HG02884 (cell line): ENCODE results near the gene GNAQ.
"Not testable (repeated sequence)": the region's sequence is repeated elsewhere in the genome, so short reads cannot be mapped to it uniquely, and the experiment has no call there.

Experiments used
- ATAC-seq: cut with Tn5 transposase; IDR thresholded peaks from one replicate; pipeline ENCODE4 v1.9.1; 2021; ENCODE audit warnings: mild to moderate bottlenecking, moderate library complexity; ENCODE audit not compliant: unreplicated experiment

GNAQ gene

GRCh38 chr9:77800924-77801551, 230.6 kb downstream of the GNAQ start:
- no peak for ATAC-seq

- no peak for ATAC-seq
Observed at GRCh38 chr9:77798140-77798539, 233.5 kb downstream of the GNAQ start.

GRCh38 chr9:77794985-77795384, 236.6 kb downstream of the GNAQ start:
- no peak for ATAC-seq

GRCh38 chr9:77793849-77794248, 237.8 kb downstream of the GNAQ start:
- no peak for ATAC-seq

GRCh38 chr9:77789891-77790290, 241.7 kb downstream of the GNAQ start:
- ATAC-seq = no peak

GRCh38 chr9:77785341-77785740, 246.3 kb downstream of the GNAQ start:
- ATAC-seq = no peak

GRCh38 chr9:77783518-77783917, 248.1 kb downstream of the GNAQ start:
- ATAC-seq = no peak

- no peak for ATAC-seq
Observed at GRCh38 chr9:77779010-77779409, 252.6 kb downstream of the GNAQ start.

GRCh38 chr9:77773381-77773780, 258.2 kb downstream of the GNAQ start:
- ATAC-seq = no peak

- no peak for ATAC-seq
Observed at GRCh38 chr9:77772646-77773045, 259.0 kb downstream of the GNAQ start.

- no peak for ATAC-seq
Observed at GRCh38 chr9:77771171-77771570, 260.4 kb downstream of the GNAQ start.

GRCh38 chr9:77770340-77770739, 261.3 kb downstream of the GNAQ start:
- ATAC-seq = no peak

- ATAC-seq = no peak
Observed at GRCh38 chr9:77769246-77769645, 262.4 kb downstream of the GNAQ start.

GRCh38 chr9:77766587-77766986, 265.0 kb downstream of the GNAQ start:
- no peak for ATAC-seq

GRCh38 chr9:77765781-77766259, 265.8 kb downstream of the GNAQ start:
- no peak for ATAC-seq

- ATAC-seq = no peak
Observed at GRCh38 chr9:77764894-77765780, 266.5 kb downstream of the GNAQ start.

- no peak for ATAC-seq
Observed at GRCh38 chr9:77763566-77763965, 268.0 kb downstream of the GNAQ start.

GRCh38 chr9:77760919-77761318, 270.7 kb downstream of the GNAQ start:
- not testable (repeated sequence) for ATAC-seq

GRCh38 chr9:77759391-77759790, 272.2 kb downstream of the GNAQ start:
- ATAC-seq = no peak

GRCh38 chr9:77756449-77756848, 275.2 kb downstream of the GNAQ start:
- no peak for ATAC-seq

GRCh38 chr9:77753180-77753579, 278.4 kb downstream of the GNAQ start:
- ATAC-seq = no peak

GRCh38 chr9:77752554-77752953, 279.1 kb downstream of the GNAQ start:
- ATAC-seq = no peak
